ENCODE data around the gene RXFP3.
"Not testable (repeated sequence)": the region's sequence is repeated elsewhere in the genome, so short reads cannot be mapped to it uniquely, and the experiment has no call there.

Gene RXFP3, protein sequence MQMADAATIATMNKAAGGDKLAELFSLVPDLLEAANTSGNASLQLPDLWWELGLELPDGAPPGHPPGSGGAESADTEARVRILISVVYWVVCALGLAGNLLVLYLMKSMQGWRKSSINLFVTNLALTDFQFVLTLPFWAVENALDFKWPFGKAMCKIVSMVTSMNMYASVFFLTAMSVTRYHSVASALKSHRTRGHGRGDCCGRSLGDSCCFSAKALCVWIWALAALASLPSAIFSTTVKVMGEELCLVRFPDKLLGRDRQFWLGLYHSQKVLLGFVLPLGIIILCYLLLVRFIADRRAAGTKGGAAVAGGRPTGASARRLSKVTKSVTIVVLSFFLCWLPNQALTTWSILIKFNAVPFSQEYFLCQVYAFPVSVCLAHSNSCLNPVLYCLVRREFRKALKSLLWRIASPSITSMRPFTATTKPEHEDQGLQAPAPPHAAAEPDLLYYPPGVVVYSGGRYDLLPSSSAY

DNA sequence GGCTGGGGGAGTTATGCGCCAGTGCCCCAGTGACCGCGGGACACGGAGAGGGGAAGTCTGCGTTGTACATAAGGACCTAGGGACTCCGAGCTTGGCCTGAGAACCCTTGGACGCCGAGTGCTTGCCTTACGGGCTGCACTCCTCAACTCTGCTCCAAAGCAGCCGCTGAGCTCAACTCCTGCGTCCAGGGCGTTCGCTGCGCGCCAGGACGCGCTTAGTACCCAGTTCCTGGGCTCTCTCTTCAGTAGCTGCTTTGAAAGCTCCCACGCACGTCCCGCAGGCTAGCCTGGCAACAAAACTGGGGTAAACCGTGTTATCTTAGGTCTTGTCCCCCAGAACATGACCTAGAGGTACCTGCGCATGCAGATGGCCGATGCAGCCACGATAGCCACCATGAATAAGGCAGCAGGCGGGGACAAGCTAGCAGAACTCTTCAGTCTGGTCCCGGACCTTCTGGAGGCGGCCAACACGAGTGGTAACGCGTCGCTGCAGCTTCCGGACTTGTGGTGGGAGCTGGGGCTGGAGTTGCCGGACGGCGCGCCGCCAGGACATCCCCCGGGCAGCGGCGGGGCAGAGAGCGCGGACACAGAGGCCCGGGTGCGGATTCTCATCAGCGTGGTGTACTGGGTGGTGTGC, at the start of gene RXFP3:
TSS of gene RXFP3 (plus strand) at position 6 of the 636 bp plus-strand sequence. CDS start at position 361, 355 bp downstream.
- DNase-seq (ENCODE audit: low read depth), result no peak

- DNase-seq (ENCODE audit: low read depth), result no peak
Measured at GRCh38 chr5:33887268-33887667, 48.9 kb upstream of the RXFP3 start.

DNA sequence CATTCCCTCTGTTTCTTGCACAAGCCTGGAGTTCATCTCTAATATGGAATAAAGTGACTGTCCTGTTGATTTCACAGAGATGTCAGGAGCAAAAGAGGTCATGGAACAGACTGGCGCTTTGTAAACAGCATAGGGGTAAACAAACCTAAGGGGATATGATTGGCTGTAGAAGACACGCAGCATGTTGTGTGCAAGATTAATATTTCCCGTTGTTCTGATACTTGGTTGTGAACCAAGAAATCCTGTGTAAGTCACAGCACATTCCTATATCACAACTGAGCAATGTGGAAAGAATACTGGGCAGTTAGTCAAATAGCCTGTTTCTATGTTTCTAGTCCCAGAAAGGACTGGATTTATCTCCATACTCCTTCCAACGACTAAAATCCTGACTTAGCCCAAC, 47.6 kb upstream of the RXFP3 start:
- DNase-seq (ENCODE audit: low read depth), result no peak

DNA sequence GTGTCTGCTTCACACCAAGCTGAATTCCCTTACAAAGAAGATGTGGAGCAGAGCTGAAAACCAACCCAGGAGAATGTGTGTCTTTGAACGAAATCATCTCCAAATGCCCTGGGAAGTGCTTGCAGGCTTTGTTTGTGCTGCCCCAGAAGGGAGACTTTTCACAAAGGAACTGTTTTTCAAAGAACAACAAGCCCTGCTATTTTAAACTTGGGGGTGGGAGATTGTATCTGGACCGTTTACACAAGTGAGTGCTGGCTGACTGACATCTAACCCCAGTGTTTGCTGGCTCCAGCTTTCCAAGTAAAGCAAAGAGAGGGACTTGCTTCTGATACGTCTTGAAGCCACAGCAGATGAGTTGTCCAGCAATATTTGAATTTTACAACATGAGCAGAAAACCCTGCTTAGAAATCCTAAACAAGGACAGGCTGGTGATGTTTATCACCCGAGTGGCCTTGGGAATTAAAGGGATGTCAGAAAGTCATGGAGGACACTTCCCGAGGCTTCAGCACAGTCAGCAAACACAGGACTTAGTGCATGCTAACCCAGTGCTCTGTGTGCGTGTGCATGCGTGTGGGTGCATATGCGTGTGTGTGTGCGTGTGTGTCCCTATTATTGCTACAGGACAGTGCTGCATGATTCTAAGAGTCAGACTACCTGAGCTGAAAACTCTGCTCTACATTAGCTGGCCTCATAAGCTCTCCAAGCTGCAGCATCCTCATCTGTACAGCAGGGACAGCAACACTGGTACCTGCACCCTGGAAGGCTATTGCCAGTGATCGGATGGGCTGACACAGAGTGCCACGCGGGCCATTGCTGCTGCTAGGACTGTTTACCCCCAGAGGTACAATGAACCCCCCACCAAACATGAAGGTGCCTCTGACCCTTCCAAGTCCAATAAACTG, 45.8 kb upstream of the RXFP3 start:
- DNase-seq (ENCODE audit: low read depth), result no peak

DNA sequence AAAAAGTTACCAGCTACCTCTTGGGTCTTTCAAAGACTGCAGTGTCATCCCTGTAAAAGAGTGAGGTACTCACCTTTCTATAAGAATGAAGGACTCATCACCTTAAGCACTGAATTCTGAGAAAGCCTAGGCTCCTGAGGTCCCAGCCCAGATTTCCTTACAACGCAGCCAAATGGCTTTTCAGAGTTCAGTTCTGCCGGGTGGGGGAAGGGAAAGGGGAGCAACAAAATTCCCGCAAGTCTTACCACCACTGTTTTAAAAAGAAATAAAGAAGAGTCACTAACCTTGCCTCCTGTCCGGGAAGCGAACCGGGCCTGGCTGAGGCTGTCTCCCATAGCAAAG, 44.8 kb upstream of the RXFP3 start:
- no peak for DNase-seq (ENCODE audit: low read depth)

DNA sequence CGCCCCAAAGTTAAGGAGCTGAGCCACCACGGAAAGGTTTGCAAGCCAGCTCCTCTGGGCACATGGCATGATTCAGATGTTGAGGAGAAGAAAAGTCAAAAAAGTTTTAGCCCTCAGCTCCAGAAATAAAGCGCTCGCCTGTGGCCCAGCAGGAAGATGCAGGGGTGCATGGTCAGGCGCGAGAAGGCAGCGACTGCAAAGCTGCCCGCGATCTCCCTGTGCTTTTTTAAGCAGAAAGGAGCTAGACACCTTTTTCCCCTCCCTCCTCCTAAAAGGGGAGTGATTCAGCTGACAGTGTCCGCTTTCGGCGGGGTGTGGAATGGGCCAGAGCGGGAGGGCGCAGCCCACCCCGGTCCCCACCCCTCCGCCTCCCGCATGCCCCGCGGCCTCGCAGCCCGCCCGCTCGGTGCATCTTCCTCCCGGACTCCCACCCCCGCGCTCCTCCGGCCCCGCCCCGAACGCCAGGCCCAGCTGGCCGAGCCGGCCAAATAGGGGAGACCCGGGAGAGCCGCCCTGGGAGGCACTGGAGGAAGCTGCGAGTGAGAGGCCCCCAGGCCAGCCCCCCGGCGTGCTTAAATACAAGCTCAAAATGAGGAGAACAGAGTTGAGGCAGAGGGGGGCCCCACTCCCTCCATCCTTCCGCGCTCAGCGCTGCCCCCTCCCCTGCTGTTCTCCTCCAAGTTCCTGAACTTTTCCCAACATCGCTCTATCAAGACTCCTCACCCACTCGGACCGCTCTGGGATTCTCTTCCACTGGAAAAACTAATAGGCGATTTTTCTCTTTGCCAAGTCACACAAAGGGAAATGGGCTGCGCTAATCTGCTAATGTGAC, 44.2 kb upstream of the RXFP3 start, which contains the start of gene ADAMTS12:
TSS of gene ADAMTS12 (minus strand) at position 203 of the 832 bp plus-strand sequence. CDS start at position 69, 134 bp downstream.
- DNase-seq (ENCODE audit: low read depth), result no peak

DNA sequence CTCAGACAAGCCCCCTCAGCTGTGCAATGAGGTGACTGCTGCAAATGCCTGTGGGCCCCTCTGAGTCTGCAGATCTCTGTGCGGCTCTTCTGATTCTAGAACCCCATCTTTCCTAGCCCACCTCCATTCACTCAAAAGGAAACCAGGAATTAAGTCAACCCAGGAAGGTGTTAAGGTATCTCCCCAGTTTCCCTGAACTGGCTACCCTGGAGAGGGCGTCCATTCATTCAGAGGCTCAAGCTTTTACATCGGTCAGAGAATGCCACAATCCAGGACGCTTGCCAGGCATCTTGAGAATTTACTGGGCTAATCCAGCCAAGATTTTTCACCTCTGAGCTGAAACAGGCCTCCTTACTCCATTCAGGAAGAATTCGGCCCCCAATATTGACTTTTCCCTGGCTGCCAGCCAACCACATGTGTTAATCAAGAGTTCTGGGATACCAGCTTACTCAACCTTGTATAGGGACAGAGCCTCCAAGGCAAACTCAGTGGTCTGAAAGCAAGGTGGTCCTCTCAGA, 43.5 kb upstream of the RXFP3 start:
- DNase-seq (ENCODE audit: low read depth), result no peak

DNA sequence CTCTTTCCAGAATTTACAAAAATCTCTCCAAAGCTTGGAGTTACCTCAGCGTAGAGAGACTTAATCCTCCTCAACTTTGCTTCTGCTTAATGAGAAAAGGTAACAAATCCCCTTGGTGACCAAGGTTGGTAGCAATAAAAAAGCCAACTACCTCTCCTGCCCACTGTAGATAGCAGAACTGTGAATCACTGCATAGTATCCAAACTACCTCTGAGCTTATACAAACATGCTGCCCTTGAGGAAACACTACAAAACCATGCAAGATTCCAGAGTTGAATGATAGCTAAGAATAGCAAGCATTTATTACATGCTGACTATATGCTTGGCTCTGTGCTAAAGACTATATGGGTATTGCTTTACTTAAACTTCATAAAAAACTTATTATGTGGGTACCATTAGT, 41.6 kb upstream of the RXFP3 start:
- no peak for DNase-seq (ENCODE audit: low read depth)

DNA sequence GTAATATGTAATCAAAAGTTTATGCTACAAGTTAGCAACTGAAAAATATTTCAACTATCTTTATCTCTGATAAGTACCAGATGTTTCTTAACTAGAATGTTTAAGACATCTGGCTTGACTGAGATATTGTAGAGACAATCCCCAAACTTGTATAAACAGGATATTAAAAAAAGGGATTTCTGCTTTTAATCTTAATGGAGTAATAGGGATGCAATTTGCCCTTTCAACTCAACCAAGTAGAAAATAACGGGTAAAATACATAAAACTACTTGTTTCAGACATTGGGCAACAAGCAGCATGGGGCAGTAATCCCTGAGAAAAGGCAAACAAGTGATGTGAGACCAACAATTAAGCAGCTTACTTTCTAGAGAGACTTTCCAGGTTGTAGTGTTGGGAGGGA, 35.0 kb upstream of the RXFP3 start:
- no peak for DNase-seq (ENCODE audit: low read depth)

- DNase-seq (ENCODE audit: low read depth), result no peak
Measured at GRCh38 chr5:33903118-33903517, 33.1 kb upstream of the RXFP3 start.

DNA sequence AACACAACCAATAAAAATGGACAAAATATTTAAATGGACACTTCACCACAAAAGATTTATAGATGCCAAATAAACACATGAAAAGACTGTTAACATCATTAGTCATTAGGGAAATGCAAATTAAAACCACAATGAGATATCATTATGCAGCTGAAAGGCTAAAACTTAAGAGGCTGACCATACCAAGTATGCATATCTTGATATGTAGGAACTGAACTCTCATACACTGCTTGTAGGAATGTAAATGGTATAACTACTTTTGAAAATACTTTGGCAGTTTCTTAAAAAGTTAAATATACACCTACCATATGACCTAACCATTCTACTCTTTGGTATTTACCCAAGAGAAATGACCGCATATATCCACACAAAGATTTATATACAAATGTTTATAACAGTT, 30.8 kb upstream of the RXFP3 start:
- no peak for DNase-seq (ENCODE audit: low read depth)

- DNase-seq (ENCODE audit: low read depth), result not testable (repeated sequence)
Measured at GRCh38 chr5:33906248-33906647, 29.9 kb upstream of the RXFP3 start.

DNA sequence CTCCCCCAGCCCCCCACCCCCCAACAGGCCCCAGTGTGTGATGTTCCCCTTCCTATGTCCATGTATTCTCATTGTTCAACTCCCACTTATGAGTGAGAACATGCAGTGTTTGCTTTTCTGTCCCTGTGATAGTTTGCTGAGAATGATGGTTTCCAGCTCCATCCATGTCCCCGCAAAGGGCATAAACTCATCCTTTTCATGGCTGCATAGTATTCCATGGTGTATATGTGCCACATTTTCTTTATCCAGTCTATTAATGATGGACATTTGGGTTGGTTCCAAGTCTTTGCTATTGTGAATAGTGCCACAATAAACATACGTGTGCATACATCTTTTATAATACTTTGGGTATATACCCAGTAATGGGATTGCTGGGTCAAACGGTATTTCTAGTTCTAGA, 21.3 kb upstream of the RXFP3 start:
- DNase-seq (ENCODE audit: low read depth), result not testable (repeated sequence)

DNA sequence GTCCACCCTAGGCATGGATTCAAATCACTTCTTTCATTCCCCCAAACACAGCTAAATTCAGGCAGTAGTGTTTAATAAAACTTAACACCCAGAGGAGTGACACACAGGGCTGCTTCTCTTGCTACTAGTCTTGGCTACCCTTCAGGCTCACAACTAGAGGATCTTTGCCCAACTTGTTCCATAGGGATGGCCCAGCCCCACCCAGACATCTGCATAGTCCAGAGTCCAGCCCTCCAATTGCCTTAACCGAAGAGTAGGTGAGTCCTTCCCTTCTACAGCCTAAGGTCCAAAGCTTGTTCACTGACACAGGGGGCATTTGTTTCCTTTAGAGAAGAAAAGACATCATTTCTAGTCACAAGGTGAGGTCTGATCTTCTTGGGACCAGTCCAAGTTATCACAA, 15.2 kb upstream of the RXFP3 start:
- no peak for DNase-seq (ENCODE audit: low read depth)

- no peak for DNase-seq (ENCODE audit: low read depth)
Measured at GRCh38 chr5:33925278-33925677, 10.9 kb upstream of the RXFP3 start.

GRCh38 chr5:33927685-33928084, 8.5 kb upstream of the RXFP3 start:
- DNase-seq (ENCODE audit: low read depth), result no peak

DNA sequence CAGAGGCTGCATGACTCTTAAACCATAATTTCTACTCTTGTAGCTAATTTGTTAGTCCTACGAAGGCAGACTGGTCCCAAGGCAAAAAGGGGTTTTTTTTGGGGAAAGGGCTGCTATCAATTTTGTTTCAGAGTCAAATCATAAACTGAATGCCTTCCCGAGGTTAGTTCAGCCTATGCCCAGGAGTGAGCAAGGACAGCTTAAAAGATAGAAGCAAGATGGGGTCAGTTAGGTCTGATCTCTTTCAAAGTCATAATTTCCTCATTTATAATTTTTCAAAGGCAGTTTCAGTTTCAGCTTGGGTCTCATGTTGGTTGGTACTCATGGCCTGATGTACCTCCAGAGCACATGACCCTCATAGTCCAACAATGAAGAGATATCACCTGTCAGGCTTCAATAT, 7.9 kb upstream of the RXFP3 start:
- DNase-seq (ENCODE audit: low read depth), result no peak

DNA sequence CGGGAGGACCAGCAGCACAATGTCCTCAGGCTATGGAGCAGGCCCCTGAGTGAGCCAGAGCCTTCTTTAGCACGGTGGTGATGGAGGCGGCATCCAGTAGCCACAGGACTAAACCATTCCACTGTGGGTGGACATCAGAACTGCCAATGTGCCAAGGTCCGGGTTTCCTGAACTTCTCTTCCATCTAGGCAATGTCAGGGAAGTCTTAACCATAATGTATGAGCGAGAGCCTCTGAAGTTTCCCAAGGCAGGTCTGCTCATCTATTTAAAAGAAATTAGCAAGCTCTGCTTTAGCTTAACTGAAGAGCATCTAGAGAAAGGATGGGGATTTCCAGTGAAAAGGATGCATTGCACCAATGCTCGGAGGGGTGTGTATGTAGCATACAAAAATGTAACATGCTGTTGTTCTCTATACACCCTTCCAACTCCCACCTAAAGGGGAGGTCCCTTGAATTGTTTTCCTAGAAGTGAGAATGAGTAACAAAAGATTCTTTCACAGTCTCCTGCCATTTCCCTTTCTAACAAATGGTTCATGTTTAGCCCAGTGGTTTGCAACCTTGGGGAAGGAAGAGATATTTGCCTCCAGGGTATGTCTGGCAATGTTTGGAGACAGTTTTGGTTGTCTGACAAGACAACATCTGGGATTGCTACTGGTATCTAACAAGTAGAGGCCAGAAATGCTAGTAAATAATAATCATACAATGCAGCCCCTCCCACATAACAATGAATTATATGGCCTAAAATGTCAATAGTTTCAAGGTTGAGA, 6.1 kb upstream of the RXFP3 start:
- DNase-seq (ENCODE audit: low read depth), result no peak

- DNase-seq (ENCODE audit: low read depth), result no peak
Measured at GRCh38 chr5:33931136-33931535, 5.0 kb upstream of the RXFP3 start.

DNA sequence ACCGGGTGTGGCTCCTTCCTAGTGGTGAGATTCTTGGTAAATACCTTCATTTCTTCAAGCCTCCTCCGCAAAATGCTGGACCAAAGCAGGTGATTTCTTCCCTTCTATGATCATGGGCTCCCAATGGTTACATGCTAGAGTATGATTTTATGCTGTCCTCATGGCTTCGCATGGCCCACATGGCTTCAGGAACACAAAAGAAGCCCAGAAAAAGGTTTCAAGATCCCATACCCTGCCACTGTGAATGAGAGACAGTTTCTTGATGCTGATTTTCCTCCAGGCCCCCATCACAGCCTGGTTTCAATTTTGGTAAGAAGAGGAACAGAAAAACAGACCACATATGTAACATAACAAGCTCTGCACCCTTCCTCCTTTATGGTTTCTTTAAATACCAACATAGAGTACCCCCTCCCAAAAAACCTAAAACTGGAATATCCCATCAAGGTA, 2.4 kb upstream of the RXFP3 start:
- DNase-seq (ENCODE audit: low read depth), result no peak

DNA sequence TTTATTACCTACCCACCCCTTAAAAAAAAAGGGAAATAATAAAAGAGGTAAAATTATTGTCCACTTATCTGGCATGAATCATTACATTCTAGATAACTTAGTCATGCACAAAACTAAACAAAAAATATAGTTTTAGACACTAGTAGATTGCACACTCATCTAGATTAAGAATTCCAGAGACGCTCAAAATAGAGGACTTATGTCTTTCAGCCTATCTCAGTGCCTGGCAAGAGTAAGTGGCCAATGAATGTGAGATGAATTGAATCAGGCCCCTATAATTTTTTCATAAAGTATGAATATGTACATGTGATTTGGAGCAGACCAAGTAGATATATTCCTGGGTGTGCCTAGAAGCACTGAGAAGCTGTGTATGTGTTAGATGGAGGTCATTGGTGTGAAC, 2.0 kb upstream of the RXFP3 start:
- no peak for DNase-seq (ENCODE audit: low read depth)

Data from activated gamma-delta T cell treated with anti-CD3 and anti-CD28 coated beads, Interleukin-2, amount 50 U/mL, for 16 hours (primary cell).